GM10248 (cell line): ENCODE results near the gene ARHGEF16.

Source experiments
- CTCF ChIA-PET: fragments of 300-600 bp; sonication (Branson Sonifier 250); formaldehyde crosslinking; extraction: SDS; loops from one replicate; lab custom pipeline; 2021; ENCODE audit warnings: antibody characterized with exemption; lab: Yijun Ruan, JAX
- POLR2A ChIA-PET: fragments of 350-650 bp; sonication (Branson Sonifier 250); formaldehyde crosslinking; extraction: SDS; loops from one replicate; lab custom pipeline; 2020; ENCODE audit warnings: antibody characterized with exemption; lab: Yijun Ruan, JAX
- DNase-seq: peaks from one replicate; pipeline ENCODE4 v3.0.0; 2012; ENCODE audit errors: extremely low spot score
- CTCF ChIP-seq: IDR thresholded peaks from 2 replicates; pipeline ENCODE4 v1.5.1; 2012; ENCODE audit warnings: mild to moderate bottlenecking, low read depth; ENCODE audit errors: extremely low read depth, missing control alignments, control extremely low read depth

Gene ARHGEF16

GRCh38 chr1:3433076-3433475 is 21.4 kb upstream of the ARHGEF16 start:
- TF ChIP-seq CTCF: no peak
- DNase-seq: no peak
- POLR2A ChIA-PET: no interaction called here
- CTCF ChIA-PET: no interaction called here

GRCh38 chr1:3433596-3434320 is 20.7 kb upstream of the ARHGEF16 start:
- ChIA-PET CTCF (no interaction called here), POLR2A (no interaction called here)
- no peak for DNase-seq
- TF ChIP-seq CTCF: no peak

GRCh38 chr1:3434406-3435110 is 19.9 kb upstream of the ARHGEF16 start:
- no peak for TF ChIP-seq CTCF
- no peak for DNase-seq
- CTCF ChIA-PET: no interaction called here
- POLR2A ChIA-PET: no interaction called here

GRCh38 chr1:3435666-3436065 is 18.8 kb upstream of the ARHGEF16 start:
- CTCF ChIA-PET: no interaction called here
- TF ChIP-seq CTCF: no peak
- no peak for DNase-seq
- POLR2A ChIA-PET: no interaction called here

- ChIA-PET CTCF (no interaction called here), POLR2A (no interaction called here)
- TF ChIP-seq CTCF: no peak
Measured at GRCh38 chr1:3436451-3436850, 18.0 kb upstream of the ARHGEF16 start.

GRCh38 chr1:3436901-3437300 is 17.6 kb upstream of the ARHGEF16 start:
- TF ChIP-seq CTCF: no peak
- CTCF ChIA-PET: no interaction called here
- DNase-seq: no peak
- POLR2A ChIA-PET: no interaction called here

More at GRCh38 chr1:3436451-3436850, 18.0 kb upstream of the ARHGEF16 start:
- DNase-seq: no peak
